H9 (cell line): ENCODE measurements around the gene NFASC. TPM values are rescaled to one million over a fixed set of nuclear protein-coding genes. Genes with fewer than 3 reads are reported as not detected.

Experiments
- DNase-seq: peaks from one replicate; pipeline ENCODE4 v3.0.0-alpha.2; 2017
- H2AFZ ChIP-seq: one replicate; pipeline ENCODE4 v1.6.1; 2013; ENCODE audit warnings: mild to moderate bottlenecking, low read length, control low read depth, moderate library complexity
- H2AK5ac ChIP-seq: 2 replicates; pipeline ENCODE4 v1.6.1; 2013; ENCODE audit warnings: low read length, control low read depth, mixed read lengths; ENCODE audit not compliant: insufficient read length
- H2BK120ac ChIP-seq: one replicate; pipeline ENCODE4 v1.6.1; 2013; ENCODE audit warnings: low read depth, mild to moderate bottlenecking, low read length, control low read depth, inconsistent platforms; ENCODE audit not compliant: poor library complexity, severe bottlenecking
- H2BK12ac ChIP-seq: 2 replicates; pipeline ENCODE4 v1.6.1; 2013; ENCODE audit warnings: low read length, control low read depth, mixed read lengths, low read depth; ENCODE audit not compliant: insufficient read length
- H2BK15ac ChIP-seq: 2 replicates; pipeline ENCODE4 v1.6.1; 2013; ENCODE audit warnings: low read depth, low read length, control low read depth
- H2BK20ac ChIP-seq: one replicate; pipeline ENCODE4 v1.6.1; 2013; ENCODE audit warnings: low read depth, mild to moderate bottlenecking, low read length, control low read depth, inconsistent platforms; ENCODE audit not compliant: poor library complexity, severe bottlenecking
- H2BK5ac ChIP-seq: 2 replicates; pipeline ENCODE4 v1.6.1; 2013; ENCODE audit warnings: low read length, control low read depth, mixed read lengths; ENCODE audit not compliant: insufficient read length
- H3K14ac ChIP-seq: 2 replicates; pipeline ENCODE4 v1.6.1; 2013; ENCODE audit warnings: low read length, control low read depth; ENCODE audit not compliant: insufficient read depth
- H3K18ac ChIP-seq: 2 replicates; pipeline ENCODE4 v1.6.1; 2013; ENCODE audit warnings: low read depth, mild to moderate bottlenecking, mixed read lengths, low read length, control low read depth; ENCODE audit not compliant: insufficient read length
- H3K23ac ChIP-seq: 2 replicates; pipeline ENCODE4 v1.6.1; 2013; ENCODE audit warnings: low read length, control low read depth, mixed read lengths, low read depth; ENCODE audit not compliant: insufficient read length
- H3K23me2 ChIP-seq: 2 replicates; pipeline ENCODE4 v1.6.1; 2013; ENCODE audit warnings: low read depth, mild to moderate bottlenecking, mixed read lengths, low read length, control low read depth; ENCODE audit not compliant: insufficient read length, poor library complexity, severe bottlenecking
- H3K27ac ChIP-seq: 2 replicates; pipeline ENCODE4 v1.5.1; 2013; ENCODE audit warnings: low read length, control low read depth, mixed read lengths, low read depth; ENCODE audit not compliant: insufficient read length
- H3K27me3 ChIP-seq: 2 replicates; pipeline ENCODE4 v1.6.1; 2013; ENCODE audit warnings: low read length, control low read depth, inconsistent platforms; ENCODE audit not compliant: insufficient read depth
- H3K4ac ChIP-seq: 2 replicates; pipeline ENCODE4 v1.6.1; 2013; ENCODE audit warnings: low read depth, mild to moderate bottlenecking, control low read depth, inconsistent platforms, low read length, moderate library complexity
- H3K4me1 ChIP-seq: 2 replicates; pipeline ENCODE4 v1.6.1; 2013; ENCODE audit warnings: low read length, control low read depth, inconsistent platforms; ENCODE audit not compliant: insufficient read depth
- H3K4me2 ChIP-seq: 2 replicates; pipeline ENCODE4 v1.6.1; 2013; ENCODE audit warnings: low read length, control low read depth, mixed read lengths; ENCODE audit not compliant: insufficient read length, insufficient read depth
- H3K56ac ChIP-seq: 2 replicates; pipeline ENCODE4 v1.6.1; 2013; ENCODE audit warnings: low read depth, mild to moderate bottlenecking, mixed read lengths, low read length, control low read depth; ENCODE audit not compliant: insufficient read length
- H3K79me1 ChIP-seq: 2 replicates; pipeline ENCODE4 v1.6.1; 2013; ENCODE audit warnings: low read depth, mild to moderate bottlenecking, moderate library complexity, low read length, control low read depth, inconsistent platforms; ENCODE audit not compliant: insufficient read depth, poor library complexity, severe bottlenecking
- H3K79me2 ChIP-seq: 2 replicates; pipeline ENCODE4 v1.6.1; 2013; ENCODE audit warnings: low read length, control low read depth, inconsistent platforms; ENCODE audit not compliant: insufficient read depth
- H3K9ac ChIP-seq: 2 replicates; pipeline ENCODE4 v1.6.1; 2013; ENCODE audit warnings: low read length, control low read depth, mixed read lengths; ENCODE audit not compliant: insufficient read length; ENCODE audit errors: extremely low read depth
- H3K9me3 ChIP-seq: one replicate; pipeline ENCODE4 v1.6.1; 2013; ENCODE audit warnings: low read depth, low read length, inconsistent platforms; ENCODE audit not compliant: control insufficient read depth
- H3T11ph ChIP-seq: one replicate; pipeline ENCODE4 v1.6.1; 2013; ENCODE audit warnings: mild to moderate bottlenecking, low read length, control low read depth, inconsistent platforms
- H4K20me1 ChIP-seq: one replicate; pipeline ENCODE4 v1.6.1; 2013; ENCODE audit not compliant: control insufficient read depth, insufficient read length, insufficient read depth
- H4K5ac ChIP-seq: 2 replicates; pipeline ENCODE4 v1.6.1; 2013; ENCODE audit warnings: low read depth, mild to moderate bottlenecking, mixed read lengths, low read length, control low read depth; ENCODE audit not compliant: insufficient read length
- H4K8ac ChIP-seq: replicated peaks from 2 replicates; pipeline ENCODE4 v1.6.1; 2013; ENCODE audit warnings: low read length, control low read depth, mixed read lengths, low read depth; ENCODE audit not compliant: insufficient read length
- H4K91ac ChIP-seq: 2 replicates; pipeline ENCODE4 v1.6.1; 2013; ENCODE audit warnings: low read depth, mild to moderate bottlenecking, moderate library complexity, mixed read lengths, low read length, control low read depth; ENCODE audit not compliant: insufficient read length
- H3K27ac Mint-ChIP-seq, 3 experiments: 2 replicates in 2 of 3; 3 replicates in 1 of 3; pipeline ENCODE4 v1.8.0; 2020 to 2021; ENCODE audit warnings: mixed read lengths in 3 of 3, mild to moderate bottlenecking in 1 of 3, moderate library complexity in 1 of 3
- H3K27me3 Mint-ChIP-seq: 2 replicates; pipeline ENCODE4 v1.8.0; 2021; ENCODE audit warnings: low read depth, mild to moderate bottlenecking, moderate library complexity, mixed read lengths
- H3K36me3 Mint-ChIP-seq, 3 experiments: 2 replicates in 2 of 3; 3 replicates in 1 of 3; pipeline ENCODE4 v1.8.0; 2020 to 2021; ENCODE audit warnings: low read depth in 3 of 3, mixed read lengths in 3 of 3; ENCODE audit not compliant: insufficient read depth in 1 of 3
- H3K4me1 Mint-ChIP-seq, 2 experiments: 2 replicates each; pipeline ENCODE4 v1.8.0; 2020; ENCODE audit warnings: mixed read lengths in 2 of 2
- H3K4me3 Mint-ChIP-seq, 2 experiments: 2 replicates in 1 of 2; 3 replicates in 1 of 2; pipeline ENCODE4 v1.8.0; 2020 to 2021; ENCODE audit warnings: mild to moderate bottlenecking in 2 of 2, mixed read lengths in 2 of 2, moderate library complexity in 1 of 2
- H3K9me3 Mint-ChIP-seq, 2 experiments: 2 replicates in 1 of 2; 3 replicates in 1 of 2; pipeline ENCODE4 v1.8.0; 2020; ENCODE audit warnings: mild to moderate bottlenecking in 2 of 2, mixed read lengths in 2 of 2, moderate library complexity in 1 of 2
- CTCF ChIP-seq: fragments of 200-600 bp; sonication (generic); conservative IDR thresholded peaks from 3 replicates; pipeline ENCODE4 v1.8.0; 2021; ENCODE audit warnings: antibody characterized with exemption, mild to moderate bottlenecking
- WGBS: extraction: QIAGEN DNeasy Blood & Tissue Kit; methylation state at CpG from one replicate; pipeline ENCODE4 v1.1.7; 2013; ENCODE audit warnings: missing lambda C conversion rate, low lambda C conversion rate, mixed read lengths; ENCODE audit not compliant: insufficient read length; ENCODE audit errors: extremely low coverage; 5-methylcytosine and 5-hydroxymethylcytosine counted together
- total RNA-seq: library from RNA; stranded (reverse); gene quantifications from 2 replicates; pipeline ENCODE4 v1.2.1, GENCODE V29; 2021

Gene NFASC
- total RNA-seq, 1 experiment from 2014 or later, result 5.0 TPM

DNA sequence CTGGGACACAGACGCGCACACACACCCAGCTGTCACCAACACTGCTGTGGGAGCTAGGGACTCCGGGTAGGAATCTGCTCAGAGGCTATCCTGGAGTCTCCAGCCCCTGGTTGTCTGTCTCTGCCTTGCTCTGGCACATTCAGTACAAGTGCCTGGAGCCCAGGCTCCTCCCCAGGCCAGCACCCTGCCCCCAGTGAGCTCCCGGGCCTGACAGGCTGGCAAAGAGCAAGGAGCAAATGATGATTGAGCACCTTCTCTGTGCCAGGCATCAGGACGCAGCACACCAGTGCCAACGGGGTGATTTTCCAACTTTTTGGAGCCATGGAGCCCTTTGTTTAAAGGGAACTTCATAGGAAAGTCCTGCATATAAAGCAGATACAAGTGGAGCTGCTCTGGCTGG lies 178.8 kb downstream of the NFASC start:
- no peaks in the 10 kb centered on the region for H3K23me2 ChIP-seq
- no peaks in the 10 kb centered on the region for H3K36me3 Mint-ChIP-seq
- no peak overlapping the region for H3K14ac ChIP-seq
- DNase-seq, result no peak
- no peak overlapping the region for H3K18ac ChIP-seq
- H3K9me3 ChIP-seq, result no peaks in the 10 kb centered on the region
- no peak overlapping the region for H4K91ac ChIP-seq
- H3K9me3 Mint-ChIP-seq, result no peaks in the 10 kb centered on the region; a peak in 1 of 5 replicates
- H3K79me1 ChIP-seq, result no peaks in the 10 kb centered on the region
- no peak overlapping the region for H3K4me2 ChIP-seq
- H3T11ph ChIP-seq, result no peak overlapping the region
- no peak overlapping the region for H3K4ac ChIP-seq
- H2AFZ ChIP-seq, result no peak overlapping the region
- H3K23ac ChIP-seq, result no peak overlapping the region
- H4K5ac ChIP-seq, result no peak overlapping the region
- no peak overlapping the region for H2AK5ac ChIP-seq
- no peak overlapping the region for H3K9ac ChIP-seq
- no peak overlapping the region for H2BK12ac ChIP-seq
- no peaks in the 10 kb centered on the region for H3K79me2 ChIP-seq
- no peak overlapping the region for H2BK15ac ChIP-seq
- H2BK120ac ChIP-seq, result no peak overlapping the region
- H3K27ac ChIP-seq, result no peak overlapping the region
- H3K27me3 Mint-ChIP-seq, result peaks cover 37% of the 10 kb centered on the region
- no peak overlapping the region for H3K27ac Mint-ChIP-seq
- no peak overlapping the region for H3K4me3 Mint-ChIP-seq
- no peak overlapping the region for H2BK5ac ChIP-seq
- peaks cover 4% of the 10 kb centered on the region for H4K20me1 ChIP-seq
- no peaks in the 10 kb centered on the region for H3K27me3 ChIP-seq
- H3K4me1 ChIP-seq, result peaks cover 6% of the 10 kb centered on the region; the same call in 1 of the 2 replicates
- H4K8ac ChIP-seq, result no peak overlapping the region
- TF ChIP-seq CTCF, result no peak
- no CpG with 5 or more reads among the region's 6 CpGs for WGBS
- peaks cover 33 to 55% of the 10 kb centered on the region in 2 experiments for H3K4me1 Mint-ChIP-seq
- H2BK20ac ChIP-seq, result no peak overlapping the region
- no peak overlapping the region for H3K56ac ChIP-seq
